Fibroblast of upper back skin (primary cell): ENCODE measurements around the gene PRKAR1A.

ENCODE experiments used
- DNase-seq: peaks from one replicate; pipeline ENCODE4 v3.0.0-alpha.2; 2013

Gene PRKAR1A

GRCh38 chr17:68544111-68544915, 32.1 kb downstream of the PRKAR1A start:
- DNase-seq = no peak

- DNase-seq = no peak
Observed at GRCh38 chr17:68556551-68556950, 44.3 kb downstream of the PRKAR1A start.

- DNase-seq = no peak
Observed at GRCh38 chr17:68559316-68559715, 47.1 kb downstream of the PRKAR1A start.

- no peak for DNase-seq
Observed at GRCh38 chr17:68560966-68561720, 48.9 kb downstream of the PRKAR1A start.

- no peak for DNase-seq
Observed at GRCh38 chr17:68562736-68563135, 50.5 kb downstream of the PRKAR1A start.

GRCh38 chr17:68564415-68565111, 52.3 kb downstream of the PRKAR1A start:
- no peak for DNase-seq

GRCh38 chr17:68565661-68566441, 53.6 kb downstream of the PRKAR1A start:
- DNase-seq = no peak

- no peak for DNase-seq
Observed at GRCh38 chr17:68566442-68566738, 54.2 kb downstream of the PRKAR1A start.

GRCh38 chr17:68567035-68567434, 54.8 kb downstream of the PRKAR1A start:
- DNase-seq = no peak

- DNase-seq = no peak
Observed at GRCh38 chr17:68567581-68567980, 55.4 kb downstream of the PRKAR1A start.

GRCh38 chr17:68568581-68568980, 56.4 kb downstream of the PRKAR1A start:
- DNase-seq = no peak

GRCh38 chr17:68569346-68569745, 57.1 kb downstream of the PRKAR1A start:
- DNase-seq = no peak

- no peak for DNase-seq
Observed at GRCh38 chr17:68570526-68570925, 58.3 kb downstream of the PRKAR1A start.

GRCh38 chr17:68572138-68572842, 60.1 kb downstream of the PRKAR1A start:
- DNase-seq = no peak

- no peak for DNase-seq
Observed at GRCh38 chr17:68573338-68573737, 61.1 kb downstream of the PRKAR1A start.

GRCh38 chr17:68576137-68576536, 63.9 kb downstream of the PRKAR1A start:
- DNase-seq = no peak

- peak; percentile 83 for DNase-seq
Observed at GRCh38 chr17:68576811-68577496, 64.7 kb downstream of the PRKAR1A start.

- DNase-seq = no peak
Observed at GRCh38 chr17:68577497-68577821, 65.2 kb downstream of the PRKAR1A start.

GRCh38 chr17:68578236-68578635, 66.0 kb downstream of the PRKAR1A start:
- no peak for DNase-seq

GRCh38 chr17:68579194-68579927, 67.1 kb downstream of the PRKAR1A start:
- DNase-seq = no peak

GRCh38 chr17:68580236-68580770, 68.1 kb downstream of the PRKAR1A start:
- peak; percentile 87 for DNase-seq
